Breast epithelium (tissue), 3 donors: ENCODE measurements around the gene TP53INP2.

Experiments used
- POLR2A ChIP-seq: fragments of 450-650 bp; IDR thresholded peaks from one replicate; pipeline ENCODE4 v1.6.1; 2016; ENCODE audit warnings: antibody characterized with exemption, mild to moderate bottlenecking, moderate library complexity
- POLR2AphosphoS5 ChIP-seq, 3 donors: sonication (generic); formaldehyde crosslinking; IDR thresholded peaks; one replicate each; pipeline ENCODE4 v1.6.1; 2017; ENCODE audit warnings: antibody characterized with exemption in 3 of 3
- TF ChIP-seq, protein P1 (sequence below), 3 donors: fragments of 450-650 bp; IDR thresholded peaks; one replicate each; pipeline ENCODE4 v1.5.1; 2016 to 2017; ENCODE audit warnings: antibody characterized with exemption in 3 of 3, mild to moderate bottlenecking in 3 of 3, moderate library complexity in 3 of 3

DNA sequence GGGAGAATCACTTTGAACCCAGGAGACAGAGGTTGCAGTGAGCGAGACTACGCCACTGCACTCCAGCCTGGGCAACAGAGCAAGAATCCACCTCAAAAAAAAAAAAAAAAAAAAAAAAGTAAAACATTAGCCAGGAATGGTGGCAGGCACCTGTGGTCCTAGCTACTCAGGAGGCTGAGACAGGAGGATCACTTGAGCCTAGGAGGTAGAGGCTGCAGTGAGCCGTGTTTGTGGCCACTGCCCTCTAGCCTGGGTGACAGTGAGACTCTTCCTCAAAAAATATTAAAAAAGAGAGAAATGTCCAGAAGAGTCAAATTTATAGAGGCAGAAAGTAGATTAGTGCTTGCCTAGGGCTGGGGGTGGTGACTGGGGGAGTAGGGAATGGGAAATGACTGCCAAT, 20.5 kb upstream of the TP53INP2 start:
- TF ChIP-seq POLR2AphosphoS5 (IDR thresholded peaks at IDR 0.05) (no peak), POLR2A (no peak)
- TF ChIP-seq, protein P1, sequence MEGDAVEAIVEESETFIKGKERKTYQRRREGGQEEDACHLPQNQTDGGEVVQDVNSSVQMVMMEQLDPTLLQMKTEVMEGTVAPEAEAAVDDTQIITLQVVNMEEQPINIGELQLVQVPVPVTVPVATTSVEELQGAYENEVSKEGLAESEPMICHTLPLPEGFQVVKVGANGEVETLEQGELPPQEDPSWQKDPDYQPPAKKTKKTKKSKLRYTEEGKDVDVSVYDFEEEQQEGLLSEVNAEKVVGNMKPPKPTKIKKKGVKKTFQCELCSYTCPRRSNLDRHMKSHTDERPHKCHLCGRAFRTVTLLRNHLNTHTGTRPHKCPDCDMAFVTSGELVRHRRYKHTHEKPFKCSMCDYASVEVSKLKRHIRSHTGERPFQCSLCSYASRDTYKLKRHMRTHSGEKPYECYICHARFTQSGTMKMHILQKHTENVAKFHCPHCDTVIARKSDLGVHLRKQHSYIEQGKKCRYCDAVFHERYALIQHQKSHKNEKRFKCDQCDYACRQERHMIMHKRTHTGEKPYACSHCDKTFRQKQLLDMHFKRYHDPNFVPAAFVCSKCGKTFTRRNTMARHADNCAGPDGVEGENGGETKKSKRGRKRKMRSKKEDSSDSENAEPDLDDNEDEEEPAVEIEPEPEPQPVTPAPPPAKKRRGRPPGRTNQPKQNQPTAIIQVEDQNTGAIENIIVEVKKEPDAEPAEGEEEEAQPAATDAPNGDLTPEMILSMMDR (IDR thresholded peaks at IDR 0.05), result no peak
